ENCODE results near the gene PTH2R.
"Not testable (repeated sequence)": the region's sequence is repeated elsewhere in the genome, so short reads cannot be mapped to it uniquely, and the experiment has no call there.

The PTH2R gene

DNA sequence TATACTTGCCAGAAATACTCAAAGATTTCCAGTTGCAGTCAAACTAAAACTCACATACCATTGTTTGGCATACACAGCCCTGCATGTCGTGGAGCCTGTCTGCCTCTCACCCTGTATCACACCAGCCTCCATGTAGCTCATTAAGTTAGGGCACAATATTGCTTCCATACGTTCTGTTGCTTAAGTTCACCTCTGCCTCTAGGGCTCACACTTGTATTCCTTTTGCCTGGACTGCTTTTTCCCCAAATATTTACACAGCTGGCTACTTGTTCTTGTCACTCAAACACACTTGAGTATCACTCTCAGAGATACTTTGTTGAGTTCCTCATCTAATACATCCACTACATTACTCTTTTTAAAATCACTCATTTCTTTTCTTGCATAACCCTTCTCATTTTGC is 83.1 kb downstream of the PTH2R start:
- no peak for DNase-seq

GRCh38 chr2:208490492-208490891 is 83.9 kb downstream of the PTH2R start:
- DNase-seq = no peak

DNA sequence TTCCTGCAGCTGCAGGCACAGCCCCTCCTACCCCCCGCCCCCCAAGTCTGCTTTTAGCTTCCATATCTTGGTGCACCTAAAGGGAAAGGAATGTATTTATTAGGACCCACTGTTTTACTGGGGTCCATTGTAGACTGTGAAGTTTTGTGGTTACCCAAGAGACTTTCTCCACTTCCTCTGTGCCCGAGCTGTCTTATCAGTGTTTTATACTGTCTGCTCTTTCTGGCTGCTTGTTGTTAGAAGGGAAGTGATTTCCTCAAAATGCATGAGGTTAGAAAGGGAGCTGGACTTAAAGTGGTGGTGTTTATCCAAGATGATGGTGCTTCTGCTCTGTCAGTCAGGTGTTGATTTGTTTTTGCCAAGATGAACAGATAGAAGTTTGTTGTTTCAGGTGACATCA is 85.0 kb downstream of the PTH2R start:
- no peak for DNase-seq

GRCh38 chr2:208492069-208492468 is 85.5 kb downstream of the PTH2R start:
- no peak for DNase-seq

GRCh38 chr2:208493186-208493585 is 86.6 kb downstream of the PTH2R start:
- DNase-seq = no peak

GRCh38 chr2:208496129-208496528 is 89.5 kb downstream of the PTH2R start:
- no peak for DNase-seq

DNA sequence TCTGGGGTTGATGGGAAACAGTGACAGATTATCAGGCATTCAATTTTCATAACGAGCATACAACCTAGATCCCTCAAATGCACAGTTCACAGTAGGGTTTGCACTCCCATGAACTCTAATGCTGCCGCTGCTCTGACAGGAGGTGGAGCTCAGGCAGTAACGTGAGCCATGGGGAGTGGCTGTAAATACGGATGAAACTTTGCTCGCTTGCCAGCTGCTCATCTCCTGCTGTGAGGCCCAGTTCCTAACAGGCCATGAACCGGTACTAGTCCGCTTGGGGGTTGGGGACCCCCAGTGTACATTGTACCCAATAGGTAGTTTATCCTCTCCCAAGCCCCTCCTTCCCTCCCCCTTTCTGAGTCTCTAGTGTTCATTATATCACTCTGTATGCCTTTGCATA is 94.6 kb downstream of the PTH2R start:
- no peak for DNase-seq

DNA sequence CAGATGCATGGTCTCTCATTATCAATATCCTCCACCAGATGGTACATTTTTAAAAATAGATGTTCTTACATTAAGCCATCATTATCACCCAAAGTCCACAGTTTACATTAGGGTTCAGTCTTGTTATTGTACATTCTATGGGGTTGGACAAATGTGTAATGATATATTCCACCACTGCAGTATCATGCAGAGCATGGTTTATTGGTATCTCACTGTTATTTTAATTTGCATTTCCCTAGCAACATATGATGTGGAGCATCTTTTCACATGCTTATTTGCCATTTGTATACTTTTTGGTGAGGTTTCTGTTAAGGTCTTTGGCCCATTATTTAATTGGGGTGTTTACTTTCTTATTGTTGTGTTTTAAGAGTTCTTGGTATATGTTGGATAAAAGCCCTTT is 95.7 kb downstream of the PTH2R start:
- no peak for DNase-seq

GRCh38 chr2:208505365-208505764 is 98.8 kb downstream of the PTH2R start:
- DNase-seq = not testable (repeated sequence)

GRCh38 chr2:208509586-208509985 is 103.0 kb downstream of the PTH2R start:
- no peak for DNase-seq

GRCh38 chr2:208511016-208511415 is 104.4 kb downstream of the PTH2R start:
- no peak for DNase-seq

- DNase-seq = no peak
Observed at GRCh38 chr2:208511573-208511972, 105.0 kb downstream of the PTH2R start.

DNA sequence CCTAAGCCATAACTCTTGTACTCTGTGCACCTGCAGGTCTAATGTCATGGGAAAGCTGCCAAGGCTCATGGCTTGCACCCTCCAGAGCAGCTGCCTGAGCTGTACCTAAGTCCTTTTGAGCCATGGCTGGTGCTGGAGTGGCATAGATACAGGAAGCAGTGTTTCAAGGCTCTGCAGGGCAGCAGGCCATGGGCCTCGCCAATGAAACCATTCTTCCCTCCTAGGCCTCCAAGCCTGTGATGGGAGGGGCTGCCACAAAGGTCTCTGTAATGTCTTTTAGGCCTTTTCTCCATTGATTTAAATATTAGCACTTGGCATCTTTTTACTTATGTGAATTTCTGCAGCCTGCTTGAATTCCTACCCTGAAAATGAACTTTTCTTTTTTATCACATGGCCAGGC is 108.5 kb downstream of the PTH2R start:
- no peak for DNase-seq

DNA sequence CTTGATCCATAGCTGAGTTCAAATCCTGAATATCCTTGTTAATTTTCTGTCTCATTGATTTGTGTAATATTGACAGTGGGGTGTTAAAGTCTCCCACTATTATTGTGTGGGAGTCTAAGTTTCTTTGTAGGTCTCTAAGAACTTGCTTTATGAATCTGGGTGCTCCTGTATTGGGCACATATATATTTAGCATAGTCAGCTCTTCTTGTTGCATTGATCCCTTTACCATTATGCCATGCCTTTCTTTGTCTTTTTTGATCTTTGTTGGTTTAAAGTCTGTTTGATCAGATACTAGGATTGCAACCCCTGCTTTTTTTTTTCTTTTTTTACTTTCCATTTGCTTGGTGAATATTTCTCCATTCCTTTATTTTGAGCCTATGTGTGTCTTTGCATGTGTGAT is 116.5 kb downstream of the PTH2R start:
- DNase-seq = not testable (repeated sequence)

DNA sequence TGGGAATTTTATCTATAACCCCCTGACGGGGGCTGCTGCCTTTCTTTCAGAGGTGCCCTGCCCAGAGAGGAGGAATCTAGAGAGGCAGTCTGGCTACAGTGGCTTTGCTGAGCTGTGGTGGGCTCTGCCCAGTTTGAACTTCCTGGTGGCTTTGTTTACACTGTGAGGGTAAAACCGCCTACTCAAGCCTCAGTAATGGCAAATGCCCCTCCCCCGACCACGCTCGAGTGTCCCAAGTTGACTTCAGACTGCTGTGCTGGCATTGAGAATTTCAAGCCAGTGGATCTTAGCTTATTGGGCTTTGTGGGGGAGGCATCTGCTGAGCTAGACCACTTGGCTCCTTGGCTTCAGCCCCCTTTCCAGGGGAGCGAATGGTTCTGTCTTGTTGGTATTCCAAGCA is 118.6 kb downstream of the PTH2R start:
- DNase-seq = not testable (repeated sequence)

DNA sequence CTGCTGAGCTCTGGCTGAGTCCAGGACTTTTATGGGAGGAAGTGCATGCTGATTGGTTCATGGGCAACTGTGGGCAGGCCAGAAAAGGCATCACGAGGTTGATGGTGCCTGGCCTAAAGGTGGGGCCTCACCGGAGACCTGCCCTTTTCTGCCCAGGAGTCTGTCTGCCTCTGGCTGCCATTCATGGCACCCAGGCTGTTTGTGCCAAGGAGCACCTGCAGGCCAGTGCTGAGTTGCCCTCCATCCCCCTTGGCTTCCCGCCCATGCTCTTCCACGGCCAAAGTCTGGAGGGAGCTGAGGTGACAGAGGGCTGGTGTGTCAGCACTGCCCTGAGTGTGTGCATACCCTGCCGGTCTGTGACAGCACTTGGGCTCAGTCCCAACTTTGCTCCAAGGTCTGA is 123.2 kb downstream of the PTH2R start:
- DNase-seq = no peak

GRCh38 chr2:208531361-208531760 is 124.8 kb downstream of the PTH2R start:
- DNase-seq = no peak

- DNase-seq = not testable (repeated sequence)
Observed at GRCh38 chr2:208535578-208535977, 129.0 kb downstream of the PTH2R start.

DNA sequence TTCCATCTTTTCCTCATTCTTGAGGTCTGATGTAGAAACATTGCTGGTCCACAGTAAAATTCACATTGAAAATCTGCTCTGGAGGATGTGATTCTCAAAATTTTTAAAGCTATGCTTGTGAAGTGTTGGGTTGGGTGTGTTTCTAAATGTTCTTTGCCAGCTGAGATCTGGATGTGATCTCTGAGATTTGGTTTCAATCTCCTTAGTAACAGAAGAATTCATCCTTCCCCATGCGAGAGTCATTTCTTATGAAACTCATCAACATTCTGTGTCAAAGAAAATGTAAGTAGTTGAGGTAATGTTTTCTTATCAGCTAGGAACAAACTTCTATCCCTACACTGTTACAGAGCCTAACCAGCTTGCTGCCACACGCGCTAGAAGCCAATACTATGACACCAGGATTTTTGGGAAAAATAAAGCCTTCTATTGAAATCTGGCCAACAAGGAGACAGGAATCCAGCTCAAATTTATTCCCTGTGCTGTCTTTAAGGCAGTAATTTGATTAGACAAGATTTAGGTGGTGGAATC is 134.9 kb downstream of the PTH2R start:
- DNase-seq = no peak

DNA sequence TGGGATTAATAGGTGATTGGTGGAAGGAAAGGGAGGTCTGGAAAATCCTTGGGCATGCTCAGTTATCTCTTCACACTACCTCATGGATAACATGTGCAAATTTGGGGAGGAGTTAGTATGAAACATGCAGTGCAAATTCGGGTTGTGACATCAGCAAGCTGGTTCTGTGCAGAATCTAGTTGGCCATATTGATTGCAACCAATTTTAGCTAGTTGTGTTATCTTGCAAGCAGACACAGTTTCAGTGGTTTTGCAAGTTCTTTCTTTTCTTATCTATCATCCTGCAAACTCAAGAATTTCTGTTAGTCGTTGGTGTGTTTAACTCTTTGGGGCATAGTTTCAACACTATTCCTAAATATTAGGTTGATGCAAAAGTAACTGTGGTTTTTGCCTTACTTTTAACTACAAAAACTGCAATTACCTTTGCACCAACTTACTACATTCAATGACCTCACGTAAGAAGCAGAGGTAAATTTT is 135.4 kb downstream of the PTH2R start:
- DNase-seq = no peak

- no peak for DNase-seq
Observed at GRCh38 chr2:208542465-208543041, 136.0 kb downstream of the PTH2R start.
